GM12873 (cell line): ENCODE results near the gene TMA16.

Source experiments
- TF ChIP-seq, protein P1 (sequence below): IDR thresholded peaks from 2 replicates; pipeline ENCODE4 v1.5.1; 2012; ENCODE audit warnings: low read depth, mild to moderate bottlenecking, moderate library complexity, low read length, control low read depth; ENCODE audit not compliant: insufficient read depth; ENCODE audit errors: missing control alignments

Gene TMA16

DNA sequence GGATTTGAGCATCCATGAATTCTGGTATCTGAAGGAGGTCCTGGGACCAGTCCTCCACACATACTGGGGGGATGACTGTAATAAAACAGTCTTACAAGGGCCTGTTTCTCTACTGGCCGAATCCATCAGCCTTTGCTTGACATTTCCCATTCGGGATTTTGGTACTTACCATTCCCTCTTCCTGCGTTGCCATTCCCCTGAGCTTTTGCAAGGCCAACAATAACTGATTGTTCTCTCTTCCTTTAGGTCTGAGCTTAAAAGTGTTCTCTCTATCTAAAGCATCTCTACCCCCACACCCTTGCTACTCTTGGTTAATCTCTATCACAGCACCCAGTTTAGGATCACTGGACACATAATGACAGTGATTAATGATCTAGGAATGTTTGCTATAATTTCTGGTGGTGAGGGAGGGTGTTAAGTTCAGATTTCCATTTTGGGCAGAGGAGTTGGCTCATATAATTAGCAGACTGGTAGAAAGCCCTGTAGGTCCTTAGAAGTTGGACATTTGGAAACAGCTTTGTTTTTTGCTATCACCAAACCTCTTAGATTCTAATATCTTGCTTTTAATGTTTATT, 29.4 kb downstream of the TMA16 start:
- TF ChIP-seq, protein P1, sequence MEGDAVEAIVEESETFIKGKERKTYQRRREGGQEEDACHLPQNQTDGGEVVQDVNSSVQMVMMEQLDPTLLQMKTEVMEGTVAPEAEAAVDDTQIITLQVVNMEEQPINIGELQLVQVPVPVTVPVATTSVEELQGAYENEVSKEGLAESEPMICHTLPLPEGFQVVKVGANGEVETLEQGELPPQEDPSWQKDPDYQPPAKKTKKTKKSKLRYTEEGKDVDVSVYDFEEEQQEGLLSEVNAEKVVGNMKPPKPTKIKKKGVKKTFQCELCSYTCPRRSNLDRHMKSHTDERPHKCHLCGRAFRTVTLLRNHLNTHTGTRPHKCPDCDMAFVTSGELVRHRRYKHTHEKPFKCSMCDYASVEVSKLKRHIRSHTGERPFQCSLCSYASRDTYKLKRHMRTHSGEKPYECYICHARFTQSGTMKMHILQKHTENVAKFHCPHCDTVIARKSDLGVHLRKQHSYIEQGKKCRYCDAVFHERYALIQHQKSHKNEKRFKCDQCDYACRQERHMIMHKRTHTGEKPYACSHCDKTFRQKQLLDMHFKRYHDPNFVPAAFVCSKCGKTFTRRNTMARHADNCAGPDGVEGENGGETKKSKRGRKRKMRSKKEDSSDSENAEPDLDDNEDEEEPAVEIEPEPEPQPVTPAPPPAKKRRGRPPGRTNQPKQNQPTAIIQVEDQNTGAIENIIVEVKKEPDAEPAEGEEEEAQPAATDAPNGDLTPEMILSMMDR = no peak

DNA sequence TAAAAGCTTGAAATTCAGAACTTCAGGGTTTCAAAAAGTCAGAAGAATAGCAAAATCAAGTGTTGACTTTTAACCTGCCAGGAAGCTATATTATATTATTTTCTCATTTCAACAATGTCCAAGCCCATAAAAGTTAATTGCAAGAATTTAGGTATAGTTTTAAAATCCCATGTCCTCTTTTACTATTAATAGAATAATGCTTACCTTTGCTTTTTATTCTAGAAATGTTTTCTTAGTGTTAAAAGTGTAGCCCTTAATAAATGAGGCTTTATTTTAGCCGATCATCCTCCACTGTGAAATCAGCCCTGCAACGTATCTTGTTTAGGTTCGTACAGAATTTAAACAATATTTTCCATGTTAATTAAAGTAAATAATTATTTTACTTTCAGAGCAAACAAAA, 31.5 kb downstream of the TMA16 start:
- TF ChIP-seq, protein P1 = no peak

DNA sequence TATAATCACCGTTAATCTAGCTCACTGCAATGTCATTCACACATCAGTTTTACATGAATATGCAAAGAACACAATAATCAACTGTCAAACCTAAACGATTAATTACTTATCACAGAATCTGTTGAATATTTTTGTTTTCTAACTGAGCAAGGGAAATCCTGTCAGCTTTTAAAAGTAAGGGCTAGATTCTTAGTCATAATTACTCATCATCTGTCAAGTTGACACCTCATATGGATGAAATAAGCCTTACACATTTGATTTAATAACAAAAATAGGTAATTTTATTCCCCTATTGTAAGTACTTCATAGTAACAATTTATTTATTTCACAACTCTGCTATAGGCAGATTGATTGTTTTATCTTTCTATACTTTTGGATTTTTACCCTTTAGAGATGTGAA, 32.7 kb downstream of the TMA16 start:
- TF ChIP-seq, protein P1 = no peak

- TF ChIP-seq, protein P1 = no peak
Observed at GRCh38 chr4:163528653-163529052, 34.2 kb downstream of the TMA16 start.

DNA sequence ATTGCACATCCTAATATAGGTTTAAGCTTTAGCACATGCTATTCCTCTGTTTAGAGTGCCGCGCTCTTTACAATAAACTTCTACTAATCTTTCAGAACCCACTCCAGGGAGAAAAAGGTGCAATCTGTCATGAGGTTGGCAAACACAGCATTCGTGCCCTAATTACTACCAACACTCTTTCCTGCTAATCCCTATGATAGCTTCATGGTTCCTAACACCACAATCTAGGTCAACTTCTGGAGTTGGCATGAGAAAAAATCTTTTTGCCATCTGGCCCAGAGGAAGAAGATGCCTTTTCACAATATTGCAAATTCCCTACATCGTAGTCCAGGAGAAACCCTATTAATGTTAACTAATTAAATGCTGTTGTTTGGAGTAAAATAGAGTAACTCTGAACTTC, 39.6 kb downstream of the TMA16 start:
- TF ChIP-seq, protein P1 = no peak

DNA sequence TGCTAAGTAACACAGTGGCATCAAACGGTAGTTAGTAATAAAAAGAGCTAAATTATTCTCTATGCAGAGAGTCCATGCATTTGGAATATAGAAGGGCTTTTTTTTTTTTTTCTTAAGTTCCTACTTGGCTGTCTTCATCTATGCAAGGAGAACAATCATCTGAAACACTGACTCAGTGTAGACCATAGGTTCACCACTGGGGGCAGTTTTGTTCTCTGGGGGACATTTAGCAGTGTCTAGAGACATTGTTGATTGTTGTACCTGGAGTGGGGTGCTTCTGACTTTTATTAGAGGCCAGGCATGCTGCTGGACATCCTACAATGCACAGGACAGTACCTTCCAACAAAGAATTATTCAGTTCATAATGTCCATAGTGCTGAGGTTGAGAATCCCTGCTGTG, 41.2 kb downstream of the TMA16 start:
- TF ChIP-seq, protein P1 = peak; percentile 33

- TF ChIP-seq, protein P1 = no peak
Observed at GRCh38 chr4:163536091-163536490, 41.6 kb downstream of the TMA16 start.
